ENCODE measurements around the gene ENAH.
"Not testable (repeated sequence)": the region's sequence is repeated elsewhere in the genome, so short reads cannot be mapped to it uniquely, and the experiment has no call there.

ENAH gene

DNA sequence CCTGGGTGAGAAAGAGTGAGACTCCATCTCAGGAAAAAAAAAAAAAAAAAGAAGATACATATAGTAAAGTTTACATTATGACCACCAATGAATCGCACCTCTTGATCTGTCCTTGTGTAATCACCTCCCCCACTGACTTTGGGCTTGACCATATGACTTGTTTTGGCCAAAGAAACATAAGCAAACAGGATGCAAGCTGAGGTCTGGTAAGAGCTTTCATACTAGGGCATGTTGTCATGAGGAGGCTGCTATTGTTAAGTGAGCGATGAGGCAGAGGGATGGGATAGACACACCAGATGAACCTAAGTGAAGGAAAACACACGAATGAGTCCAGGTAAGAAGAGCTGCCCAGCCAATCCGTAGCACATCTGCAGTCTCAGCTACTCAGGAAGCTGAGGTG lies 10.7 kb downstream of the ENAH start:
- no peak for DNase-seq (ENCODE audit: low read depth, low spot score)
- peaks cover 19% of the 10 kb centered on the region; the same call in 1 of the 2 replicates for H3K9me3 ChIP-seq (ENCODE audit: insufficient read depth, low read length)
- H3K36me3 ChIP-seq (ENCODE audit: insufficient read depth, insufficient read length, low read length): peaks cover 56% of the 10 kb centered on the region
- no peak overlapping the region for H3K4me3 ChIP-seq (ENCODE audit: insufficient read length, low read depth)
- no peaks in the 10 kb centered on the region for H3K27me3 ChIP-seq (ENCODE audit: insufficient read depth, insufficient read length)
- TF ChIP-seq SUZ12 (IDR thresholded peaks at IDR 0.05; ENCODE audit: extremely low read depth, insufficient read depth, insufficient read length): no peak
- H3K9ac ChIP-seq (ENCODE audit: insufficient read length, low read depth): no peak overlapping the region
- H3K4me1 ChIP-seq (ENCODE audit: insufficient read depth, insufficient read length): no peaks in the 10 kb centered on the region

DNA sequence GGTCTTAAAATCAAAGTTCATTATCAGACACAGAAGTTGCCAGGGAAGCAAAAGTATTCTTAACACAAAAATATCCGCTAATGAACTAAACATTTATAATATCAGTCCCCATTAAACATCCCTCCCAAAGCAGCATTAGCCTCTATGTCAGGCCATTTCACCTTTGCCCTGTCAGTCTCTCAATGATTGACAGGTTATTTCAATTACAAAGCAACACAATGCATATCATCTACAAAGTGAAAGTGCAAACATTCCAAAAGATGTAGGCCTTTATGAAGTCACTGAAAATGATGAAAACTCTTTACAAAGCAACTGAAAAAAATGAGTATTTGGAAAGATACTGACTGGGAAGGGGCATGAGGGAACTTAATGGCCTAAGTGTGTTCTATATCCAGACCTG lies 14.1 kb downstream of the ENAH start:
- Histone ChIP-seq H3K9ac (ENCODE audit: insufficient read length, low read depth) (no peak overlapping the region), H3K4me3 (ENCODE audit: insufficient read length, low read depth) (no peak overlapping the region), H3K4me1 (ENCODE audit: insufficient read depth, insufficient read length) (no peaks in the 10 kb centered on the region), H3K27me3 (ENCODE audit: insufficient read depth, insufficient read length) (no peaks in the 10 kb centered on the region), H3K36me3 (ENCODE audit: insufficient read depth, insufficient read length, low read length) (peaks cover 55% of the 10 kb centered on the region), H3K9me3 (ENCODE audit: insufficient read depth, low read length) (peaks cover 19% of the 10 kb centered on the region; the same call in 1 of the 2 replicates)
- TF ChIP-seq ZNF274 (IDR thresholded peaks at IDR 0.05; ENCODE audit: low read depth, low read length): no peak
- TF ChIP-seq SUZ12 (IDR thresholded peaks at IDR 0.05; ENCODE audit: extremely low read depth, insufficient read depth, insufficient read length): no peak
- no peak for DNase-seq (ENCODE audit: low read depth, low spot score)

- H3K27me3 ChIP-seq (ENCODE audit: insufficient read depth, insufficient read length): no peaks in the 10 kb centered on the region
- TF ChIP-seq ZNF274 (IDR thresholded peaks at IDR 0.05; ENCODE audit: low read depth, low read length) (no peak), SUZ12 (IDR thresholded peaks at IDR 0.05; ENCODE audit: extremely low read depth, insufficient read depth, insufficient read length) (no peak), YY1 (IDR thresholded peaks at IDR 0.05; ENCODE audit: insufficient read depth, insufficient read length) (no peak)
- no peaks in the 10 kb centered on the region for H3K4me1 ChIP-seq (ENCODE audit: insufficient read depth, insufficient read length)
- H3K36me3 ChIP-seq (ENCODE audit: insufficient read depth, insufficient read length, low read length): peaks cover 46% of the 10 kb centered on the region
- no peak overlapping the region for H3K4me3 ChIP-seq (ENCODE audit: insufficient read length, low read depth)
- H3K9ac ChIP-seq (ENCODE audit: insufficient read length, low read depth): no peak overlapping the region
- no peak for DNase-seq (ENCODE audit: low read depth, low spot score)
- H3K9me3 ChIP-seq (ENCODE audit: insufficient read depth, low read length): peaks cover 19% of the 10 kb centered on the region; the same call in 1 of the 2 replicates
These were observed 15.2 kb downstream of the ENAH start for GRCh38 chr1:225637651-225638199.

DNA sequence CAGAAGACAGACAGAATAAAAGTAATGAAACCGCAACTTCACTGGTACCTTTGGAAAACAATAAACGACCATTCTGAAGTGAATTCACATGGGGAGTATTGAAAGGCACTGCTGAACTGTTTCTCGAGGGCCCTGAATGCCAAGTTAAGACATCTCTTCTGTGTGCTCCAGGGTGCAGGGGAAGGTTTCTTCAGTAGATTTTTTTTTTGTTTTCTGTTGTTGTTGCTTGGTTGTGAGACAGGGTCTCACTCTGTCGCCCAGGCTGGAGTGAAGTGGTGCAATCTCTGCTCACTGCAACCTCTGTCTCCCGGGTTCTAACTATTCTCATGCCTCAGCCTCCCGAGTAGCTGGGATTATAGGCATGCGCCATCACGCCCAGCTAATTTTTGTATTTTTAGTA lies 15.9 kb downstream of the ENAH start:
- not testable (repeated sequence) for H3K27me3 ChIP-seq (ENCODE audit: insufficient read depth, insufficient read length); H3K9ac ChIP-seq (ENCODE audit: insufficient read length, low read depth); H3K4me1 ChIP-seq (ENCODE audit: insufficient read depth, insufficient read length); DNase-seq (ENCODE audit: low read depth, low spot score); H3K4me3 ChIP-seq (ENCODE audit: insufficient read length, low read depth)
- Histone ChIP-seq H3K36me3 (ENCODE audit: insufficient read depth, insufficient read length, low read length) (peaks cover 40% of the 10 kb centered on the region), H3K9me3 (ENCODE audit: insufficient read depth, low read length) (peaks cover 19% of the 10 kb centered on the region; the same call in 1 of the 2 replicates)

DNA sequence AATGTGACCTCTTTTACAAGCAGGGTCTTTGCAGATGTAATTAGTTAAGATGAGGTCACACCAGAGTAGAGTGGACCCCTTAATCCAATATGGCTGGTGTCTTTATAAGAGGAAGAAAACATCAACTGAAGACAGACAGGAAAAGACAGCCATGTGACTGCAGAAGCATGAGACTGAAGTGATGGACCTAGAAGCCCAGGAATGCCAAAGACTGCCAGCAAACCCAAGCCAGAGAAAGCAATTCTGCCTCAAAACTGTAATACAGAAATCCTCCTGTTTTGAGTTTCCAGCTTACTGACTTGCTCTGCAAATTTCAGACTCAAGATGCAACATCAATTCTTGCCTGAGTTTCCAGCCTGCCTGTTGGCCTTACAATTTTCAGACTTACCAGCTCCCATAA lies 17.3 kb downstream of the ENAH start:
- no peak for TF ChIP-seq YY1 (IDR thresholded peaks at IDR 0.05; ENCODE audit: insufficient read depth, insufficient read length)
- no peak for TF ChIP-seq ZNF274 (IDR thresholded peaks at IDR 0.05; ENCODE audit: low read depth, low read length)
- TF ChIP-seq SUZ12 (IDR thresholded peaks at IDR 0.05; ENCODE audit: extremely low read depth, insufficient read depth, insufficient read length): no peak
- no peaks in the 10 kb centered on the region for H3K4me1 ChIP-seq (ENCODE audit: insufficient read depth, insufficient read length)

GRCh38 chr1:225632836-225633235 lies 20.1 kb downstream of the ENAH start:
- not testable (repeated sequence) for H3K27me3 ChIP-seq (ENCODE audit: insufficient read depth, insufficient read length); H3K9me3 ChIP-seq (ENCODE audit: insufficient read depth, low read length)
- H3K36me3 ChIP-seq (ENCODE audit: insufficient read depth, insufficient read length, low read length): peaks cover 18% of the 10 kb centered on the region

More for the DNA sequence above, 17.3 kb downstream of the ENAH start:
- DNase-seq (ENCODE audit: low read depth, low spot score): no peak
- no peak overlapping the region for H3K9ac ChIP-seq (ENCODE audit: insufficient read length, low read depth)
- H3K36me3 ChIP-seq (ENCODE audit: insufficient read depth, insufficient read length, low read length): peaks cover 33% of the 10 kb centered on the region
- peaks cover 19% of the 10 kb centered on the region; the same call in 1 of the 2 replicates for H3K9me3 ChIP-seq (ENCODE audit: insufficient read depth, low read length)
- H3K4me3 ChIP-seq (ENCODE audit: insufficient read length, low read depth): no peak overlapping the region
- no peaks in the 10 kb centered on the region for H3K27me3 ChIP-seq (ENCODE audit: insufficient read depth, insufficient read length)

GRCh38 chr1:225631021-225631663 lies 21.8 kb downstream of the ENAH start:
- H3K4me3 ChIP-seq (ENCODE audit: insufficient read length, low read depth): no peak overlapping the region
- H3K9me3 ChIP-seq (ENCODE audit: insufficient read depth, low read length): no peaks in the 10 kb centered on the region
- DNase-seq (ENCODE audit: low read depth, low spot score): no peak
- no peaks in the 10 kb centered on the region for H3K4me1 ChIP-seq (ENCODE audit: insufficient read depth, insufficient read length)
- TF ChIP-seq SUZ12 (IDR thresholded peaks at IDR 0.05; ENCODE audit: extremely low read depth, insufficient read depth, insufficient read length) (no peak), ZNF274 (IDR thresholded peaks at IDR 0.05; ENCODE audit: low read depth, low read length) (no peak), YY1 (IDR thresholded peaks at IDR 0.05; ENCODE audit: insufficient read depth, insufficient read length) (no peak)
- H3K36me3 ChIP-seq (ENCODE audit: insufficient read depth, insufficient read length, low read length): peaks cover 9% of the 10 kb centered on the region
- no peak overlapping the region for H3K9ac ChIP-seq (ENCODE audit: insufficient read length, low read depth)
- no peaks in the 10 kb centered on the region for H3K27me3 ChIP-seq (ENCODE audit: insufficient read depth, insufficient read length)

More at GRCh38 chr1:225632836-225633235, 20.1 kb downstream of the ENAH start:
- H3K4me1 ChIP-seq (ENCODE audit: insufficient read depth, insufficient read length); DNase-seq (ENCODE audit: low read depth, low spot score); H3K9ac ChIP-seq (ENCODE audit: insufficient read length, low read depth); H3K4me3 ChIP-seq (ENCODE audit: insufficient read length, low read depth): not testable (repeated sequence)

- no peak overlapping the region for H3K9ac ChIP-seq (ENCODE audit: insufficient read length, low read depth)
- peaks cover 15% of the 10 kb centered on the region for H3K36me3 ChIP-seq (ENCODE audit: insufficient read depth, insufficient read length, low read length)
- DNase-seq (ENCODE audit: low read depth, low spot score): no peak
- no peaks in the 10 kb centered on the region for H3K4me1 ChIP-seq (ENCODE audit: insufficient read depth, insufficient read length)
- TF ChIP-seq YY1 (IDR thresholded peaks at IDR 0.05; ENCODE audit: insufficient read depth, insufficient read length) (no peak), ZNF274 (IDR thresholded peaks at IDR 0.05; ENCODE audit: low read depth, low read length) (no peak), SUZ12 (IDR thresholded peaks at IDR 0.05; ENCODE audit: extremely low read depth, insufficient read depth, insufficient read length) (no peak)
- H3K4me3 ChIP-seq (ENCODE audit: insufficient read length, low read depth): no peak overlapping the region
- H3K27me3 ChIP-seq (ENCODE audit: insufficient read depth, insufficient read length): no peaks in the 10 kb centered on the region
- H3K9me3 ChIP-seq (ENCODE audit: insufficient read depth, low read length): no peaks in the 10 kb centered on the region
These were observed 23.4 kb downstream of the ENAH start for GRCh38 chr1:225629483-225629882.

- not testable (repeated sequence) for H3K4me1 ChIP-seq (ENCODE audit: insufficient read depth, insufficient read length); H3K27me3 ChIP-seq (ENCODE audit: insufficient read depth, insufficient read length); DNase-seq (ENCODE audit: low read depth, low spot score); H3K9me3 ChIP-seq (ENCODE audit: insufficient read depth, low read length); H3K4me3 ChIP-seq (ENCODE audit: insufficient read length, low read depth); H3K9ac ChIP-seq (ENCODE audit: insufficient read length, low read depth)
- peaks cover 13% of the 10 kb centered on the region for H3K36me3 ChIP-seq (ENCODE audit: insufficient read depth, insufficient read length, low read length)
These were observed 24.1 kb downstream of the ENAH start for GRCh38 chr1:225628794-225629193.
